ENCODE measurements around the gene NECAB3.

Gene NECAB3

GRCh38 chr20:33696448-33696847, 22.2 kb upstream of the NECAB3 start:
- DNase-seq (ENCODE audit: low read depth) = no peak

DNA sequence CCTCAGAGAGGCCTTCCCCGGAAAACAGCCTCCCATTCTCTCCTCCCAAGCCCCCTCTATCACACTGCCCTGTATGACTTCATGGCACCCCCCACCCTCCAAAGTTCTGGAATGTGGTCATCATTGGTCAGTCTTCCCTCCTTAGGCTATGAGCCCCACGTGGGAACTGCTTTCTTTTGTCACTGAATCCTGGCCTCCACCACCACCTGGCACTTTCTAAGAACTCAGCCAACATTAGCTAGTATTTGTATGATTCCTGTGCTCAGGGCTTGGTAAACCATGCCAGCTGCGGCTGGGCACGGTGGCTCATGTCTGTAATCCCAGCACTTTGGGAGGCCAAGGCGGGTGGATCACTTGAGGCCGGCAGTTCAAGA, 20.4 kb upstream of the NECAB3 start:
- no peak for DNase-seq (ENCODE audit: low read depth)

DNA sequence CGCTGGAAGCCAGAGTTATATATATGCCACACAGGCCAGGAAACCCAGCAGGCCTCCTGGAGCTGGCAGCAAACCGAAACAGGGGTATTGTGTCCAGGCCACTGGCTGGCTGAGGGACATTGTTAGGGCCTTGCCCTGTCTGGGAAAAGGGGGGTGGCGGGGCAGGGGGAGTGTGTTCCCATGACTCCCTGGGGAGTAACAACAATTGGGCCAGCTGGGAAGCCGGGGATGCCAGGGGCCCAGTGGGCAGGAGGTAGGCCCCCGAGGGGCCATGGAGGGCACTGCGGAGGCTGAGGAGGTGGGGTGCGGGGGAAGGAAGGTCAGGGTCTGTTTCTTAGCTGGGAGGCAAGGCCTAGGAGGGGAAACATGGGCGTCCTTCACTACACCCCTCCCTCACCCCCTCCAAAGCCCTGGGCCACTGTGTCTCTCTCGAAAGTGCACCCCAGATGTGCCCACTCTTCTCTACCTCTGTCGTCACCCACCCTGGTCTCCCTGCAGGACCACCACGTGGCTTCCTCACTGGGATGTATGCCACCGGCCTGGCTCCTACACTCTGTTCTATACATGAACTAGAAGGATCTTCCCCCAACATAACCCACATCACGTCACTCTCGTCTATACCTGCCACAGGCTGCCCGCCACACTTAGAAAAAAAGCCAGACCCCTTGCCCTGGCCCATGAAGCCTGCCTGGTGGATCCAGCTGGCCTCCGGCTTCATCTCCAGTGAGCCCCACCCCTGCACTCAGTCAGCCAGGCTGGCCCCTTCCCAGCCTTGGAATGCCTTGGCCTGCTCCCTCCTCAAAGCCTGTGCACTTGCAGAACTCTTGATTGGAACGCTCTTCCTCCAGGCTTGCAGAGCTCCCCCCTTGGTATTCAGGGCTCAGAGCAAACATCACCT, 19.8 kb upstream of the NECAB3 start:
- no peak for DNase-seq (ENCODE audit: low read depth)

DNA sequence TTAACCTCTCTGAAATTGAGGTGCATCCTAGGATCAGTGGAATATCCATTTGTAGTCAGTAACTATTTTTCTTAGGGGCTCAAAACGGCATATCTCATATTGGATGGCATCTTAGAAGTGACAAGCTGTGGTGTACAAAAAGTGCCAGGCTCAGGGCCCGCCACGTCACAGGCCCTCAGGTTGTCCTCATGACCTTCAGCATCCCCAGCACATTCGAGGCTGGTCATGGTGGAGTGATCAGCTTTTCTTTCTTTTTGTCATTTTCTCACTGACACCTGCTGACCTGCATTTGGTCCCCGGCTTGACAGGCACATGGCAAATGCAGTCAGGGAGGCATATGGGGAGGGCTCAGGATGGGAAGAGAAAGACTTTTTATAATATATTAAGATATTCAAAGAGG, 19.1 kb upstream of the NECAB3 start:
- DNase-seq (ENCODE audit: low read depth) = no peak

DNA sequence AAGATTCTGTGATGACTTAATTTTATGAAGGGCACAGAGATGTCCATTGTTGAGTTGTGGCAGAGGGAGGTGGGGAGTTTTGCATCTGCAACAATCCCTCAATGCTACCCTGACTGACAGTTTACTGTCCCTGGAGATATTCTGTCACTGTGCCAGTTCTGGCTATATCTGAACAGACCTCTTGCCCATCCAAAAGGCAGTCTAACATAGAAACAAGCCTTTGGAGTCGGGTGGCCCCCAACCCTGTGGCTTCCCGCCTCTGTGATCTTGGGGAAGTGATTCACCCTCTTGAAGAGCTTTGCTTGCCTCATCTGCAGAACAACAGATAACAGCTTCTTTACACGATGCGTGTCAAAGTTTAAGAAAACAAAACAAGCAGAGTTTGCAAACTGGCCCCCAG, 15.7 kb upstream of the NECAB3 start:
- no peak for DNase-seq (ENCODE audit: low read depth)

DNA sequence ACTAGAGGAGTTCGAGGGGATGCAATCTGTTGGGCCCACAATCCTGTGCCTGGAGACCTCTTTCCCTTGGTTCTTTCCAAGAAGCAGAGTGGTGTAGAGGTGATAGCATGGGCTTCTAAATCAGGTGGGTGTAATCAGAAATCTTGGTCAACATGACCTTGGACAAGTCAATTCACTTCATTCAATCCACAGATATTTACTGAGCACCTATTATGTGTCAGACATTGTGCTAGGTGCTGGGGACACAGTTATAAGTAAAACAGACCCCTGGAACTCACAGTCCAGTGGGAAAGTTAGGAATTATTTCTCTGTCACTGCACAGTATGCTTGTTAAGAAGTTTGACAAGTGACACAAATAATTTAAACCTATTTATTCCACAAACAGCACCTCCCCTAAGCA, 15.3 kb upstream of the NECAB3 start:
- no peak for DNase-seq (ENCODE audit: low read depth)

DNA sequence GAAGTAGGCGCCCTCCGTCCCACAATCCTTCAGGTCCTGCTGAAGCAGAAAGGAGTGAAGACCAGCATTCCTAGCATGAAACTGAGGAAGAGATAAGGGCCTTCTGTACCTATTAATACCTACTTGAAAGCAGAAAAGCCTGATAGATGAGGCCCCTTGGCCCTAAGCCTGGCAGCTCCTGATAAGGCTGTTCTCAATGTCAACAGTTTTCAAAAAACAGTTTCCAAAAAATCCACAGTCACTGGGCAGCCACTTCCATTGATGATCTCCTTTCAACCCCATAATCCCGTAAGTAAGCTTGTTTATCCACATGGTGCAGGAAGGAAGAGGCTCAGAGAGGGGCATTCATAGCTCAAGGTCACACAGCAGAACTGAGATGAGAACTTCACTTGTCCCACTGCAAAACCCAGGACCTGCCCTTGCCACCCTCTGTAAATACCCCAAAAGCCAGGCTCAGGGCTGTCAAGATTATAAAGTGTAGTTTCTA, 14.8 kb upstream of the NECAB3 start:
- DNase-seq (ENCODE audit: low read depth) = no peak

DNA sequence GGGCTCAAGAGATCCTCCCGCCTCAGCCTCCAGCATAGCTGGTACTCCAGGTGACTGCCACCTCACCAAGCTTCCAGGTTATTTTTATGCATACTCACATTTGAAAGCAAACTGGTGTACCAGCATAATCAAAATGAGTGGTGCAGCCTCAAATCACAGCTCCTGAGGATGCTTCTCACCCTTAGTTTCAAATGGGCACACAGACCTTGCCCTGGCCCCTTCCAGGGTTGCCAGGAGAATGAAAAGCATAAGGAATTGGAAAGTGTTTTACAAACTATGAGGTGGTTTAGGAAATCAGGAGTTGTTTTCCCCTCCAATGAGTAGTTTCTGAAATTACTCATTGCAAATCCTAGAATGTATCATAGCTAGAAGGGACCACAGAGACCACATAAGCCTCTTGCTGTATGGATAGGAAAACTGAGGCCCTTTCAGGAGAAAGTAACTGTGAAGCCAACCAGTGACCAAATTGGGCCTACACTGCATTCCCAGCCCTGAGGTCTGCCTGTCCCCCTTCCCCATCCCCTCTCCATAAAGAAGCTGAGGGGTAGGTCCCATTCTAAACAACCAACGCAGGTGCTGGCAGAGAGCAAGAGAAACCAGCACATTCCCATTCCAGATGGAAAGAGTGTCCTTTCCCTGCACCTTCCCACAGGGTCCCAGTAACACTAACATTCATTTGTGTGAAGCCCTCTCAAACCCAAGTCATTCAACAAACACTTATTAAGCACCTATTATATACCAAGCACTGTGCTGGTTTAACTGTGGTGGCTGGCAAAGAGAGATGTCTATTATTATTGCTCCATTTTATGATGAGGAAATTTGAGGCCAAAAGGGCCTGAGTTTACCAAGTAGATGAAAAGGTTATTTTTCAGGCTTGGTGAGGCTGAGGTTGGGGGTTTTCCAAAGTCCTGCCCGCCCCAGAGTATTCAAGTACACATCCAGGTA, 14.0 kb upstream of the NECAB3 start:
- no peak for DNase-seq (ENCODE audit: low read depth)

GRCh38 chr20:33687370-33687915, 13.2 kb upstream of the NECAB3 start:
- DNase-seq (ENCODE audit: low read depth) = no peak

GRCh38 chr20:33686984-33687366, 12.7 kb upstream of the NECAB3 start:
- no peak for DNase-seq (ENCODE audit: low read depth)

GRCh38 chr20:33686100-33686983, 12.1 kb upstream of the NECAB3 start, which contains the start of gene E2F1:
Gene E2F1 (minus strand): TSS chr20:33686385. CDS start chr20:33686264, 121 bp downstream.
- peak; percentile 73 for DNase-seq (ENCODE audit: low read depth)

- DNase-seq (ENCODE audit: low read depth) = no peak
Measured at GRCh38 chr20:33685328-33686099, 11.3 kb upstream of the NECAB3 start.

DNA sequence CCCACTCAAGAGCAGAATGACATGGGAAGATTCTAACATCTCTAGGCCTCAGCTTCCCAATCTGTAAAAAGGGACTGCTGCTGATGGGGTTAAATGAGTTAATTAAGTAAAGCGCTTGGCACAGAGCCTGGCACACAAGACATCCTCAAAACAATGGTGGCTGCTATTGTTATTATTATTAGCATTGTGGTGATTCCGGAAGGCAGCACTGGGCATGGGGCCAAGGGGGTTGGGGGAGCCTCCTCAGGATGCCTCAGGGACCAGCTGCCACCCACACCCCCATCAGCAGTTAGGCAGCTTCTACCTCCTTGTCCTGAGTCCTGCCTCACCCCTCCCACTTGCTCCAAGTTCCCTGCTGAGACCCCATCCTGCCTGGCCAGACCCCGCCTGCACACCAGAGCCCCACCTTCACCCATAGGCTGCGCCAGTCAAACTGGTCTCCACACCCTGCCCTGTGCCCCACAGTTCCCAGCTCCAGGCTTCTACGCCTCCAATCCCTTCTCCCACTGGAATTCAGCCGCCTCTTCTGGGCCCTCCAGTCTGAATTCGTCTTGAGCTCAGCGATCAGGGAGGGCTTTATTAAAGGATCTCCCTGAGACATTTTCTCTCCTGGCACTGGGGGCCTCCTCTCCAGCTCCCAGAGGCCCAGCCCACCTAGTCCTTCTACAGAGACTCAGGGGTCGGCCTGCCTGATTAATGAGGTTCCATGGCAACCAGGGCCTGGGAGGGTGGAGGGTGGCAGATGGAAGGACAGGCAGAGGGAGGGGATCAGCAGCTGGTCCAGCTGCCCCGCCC, 10.5 kb upstream of the NECAB3 start:
- DNase-seq (ENCODE audit: low read depth) = no peak

DNA sequence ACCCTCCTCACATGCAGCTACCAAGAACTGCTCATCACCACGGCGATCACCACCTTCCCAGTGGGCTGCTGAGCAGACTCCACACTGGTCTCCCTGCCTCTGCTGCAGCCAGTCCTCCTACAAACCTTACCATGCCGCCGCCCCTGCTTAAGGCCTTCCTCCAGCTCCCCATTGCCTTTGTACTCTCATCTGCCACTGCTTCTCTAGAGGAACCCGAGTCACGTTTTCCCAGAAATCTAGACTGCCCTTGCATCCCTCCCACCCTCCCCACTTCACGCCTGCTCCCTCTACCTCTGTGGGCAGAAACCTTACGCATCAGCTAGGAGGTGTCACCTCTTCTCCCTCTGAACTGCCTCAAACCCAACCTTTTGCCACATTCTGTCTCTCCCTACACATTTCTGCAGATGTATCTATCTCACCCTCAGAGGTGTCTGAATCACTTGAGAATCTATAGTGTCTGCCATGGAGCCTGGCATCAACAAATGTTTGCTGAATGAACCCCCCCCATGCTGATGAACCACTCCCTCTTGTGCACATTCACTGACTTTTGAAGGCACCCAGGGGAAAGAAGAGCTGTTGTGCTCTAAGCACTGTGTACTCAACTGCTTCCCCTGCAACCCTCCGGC, 7.6 kb upstream of the NECAB3 start:
- no peak for DNase-seq (ENCODE audit: low read depth)

DNA sequence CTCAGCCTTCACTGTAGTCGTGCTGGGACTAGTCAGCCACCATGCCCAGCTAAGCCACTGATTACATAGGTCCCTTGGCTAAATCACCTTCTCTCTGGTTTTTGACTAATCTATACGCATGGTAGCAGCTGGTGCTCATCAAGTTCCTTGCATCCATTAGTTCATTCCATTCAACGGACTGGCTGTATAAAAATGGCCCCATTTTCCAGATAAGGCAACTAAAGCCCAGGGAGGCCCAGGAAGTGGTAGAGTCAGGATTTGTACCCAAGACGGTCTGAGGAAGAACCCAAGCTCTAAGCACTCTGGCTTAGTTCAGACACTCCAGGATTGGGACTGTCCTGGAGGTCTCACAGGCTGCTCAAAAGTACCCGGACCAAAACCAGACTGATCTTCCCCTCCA, 7.1 kb upstream of the NECAB3 start:
- DNase-seq (ENCODE audit: low read depth) = no peak

- DNase-seq (ENCODE audit: low read depth) = peak; percentile 67
Measured at GRCh38 chr20:33680686-33681085, 6.5 kb upstream of the NECAB3 start.

DNA sequence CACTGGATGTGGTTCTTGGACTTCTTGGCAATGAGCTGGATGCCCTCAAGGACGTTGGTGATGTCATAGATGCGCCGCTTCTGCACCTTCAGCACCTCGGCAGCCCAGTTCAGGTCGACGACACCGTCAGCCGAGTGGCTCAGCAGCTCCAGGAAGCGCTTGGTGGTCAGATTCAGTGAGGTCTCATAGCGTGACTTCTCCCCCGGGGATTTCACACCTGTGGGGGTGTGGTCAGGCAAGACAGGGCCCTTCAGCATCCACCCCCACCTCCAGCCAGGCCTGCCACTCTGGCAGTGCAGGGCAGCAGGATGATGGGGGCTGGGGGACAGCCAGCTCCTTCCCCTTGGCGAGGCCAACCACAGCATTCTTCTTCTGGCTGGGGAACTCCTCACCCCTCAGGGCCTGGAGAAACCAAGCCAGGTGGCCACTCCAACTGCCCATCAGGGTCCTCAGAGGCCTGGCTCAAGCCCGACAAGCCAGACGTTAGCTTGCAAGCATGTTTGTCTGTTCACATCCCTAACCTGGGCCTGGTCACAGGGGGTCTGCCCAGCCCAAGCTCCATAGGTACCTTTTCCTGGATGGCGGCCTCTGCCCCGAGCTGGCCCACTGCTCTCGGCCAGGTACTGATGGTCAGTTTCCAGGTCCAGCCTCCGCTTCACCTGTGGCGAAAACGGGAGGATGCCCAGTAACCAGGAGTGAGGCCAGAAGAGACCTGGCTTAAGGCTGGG, 5.7 kb upstream of the NECAB3 start:
- no peak for DNase-seq (ENCODE audit: low read depth)

- no peak for DNase-seq (ENCODE audit: low read depth)
Measured at GRCh38 chr20:33677991-33678702, 3.9 kb upstream of the NECAB3 start.

Data from fibroblast of the conjunctiva (primary cell).